ENCODE data around the gene CYP26C1.
"Not testable (repeated sequence)": the region's sequence is repeated elsewhere in the genome, so short reads cannot be mapped to it uniquely, and the experiment has no call there.

CYP26C1 gene

GRCh38 chr10:93079663-93080349 is 19.2 kb downstream of the CYP26C1 start:
- no peak for DNase-seq (ENCODE audit: low spot score)

GRCh38 chr10:93080350-93081046 is 19.9 kb downstream of the CYP26C1 start:
- peak; percentile 49 for DNase-seq (ENCODE audit: low spot score)

GRCh38 chr10:93081318-93081717 is 20.7 kb downstream of the CYP26C1 start:
- no peak for DNase-seq (ENCODE audit: low spot score)

GRCh38 chr10:93081834-93082233 is 21.2 kb downstream of the CYP26C1 start:
- DNase-seq (ENCODE audit: low spot score): peak; percentile 37

GRCh38 chr10:93083743-93084539 is 23.3 kb downstream of the CYP26C1 start:
- no peak for DNase-seq (ENCODE audit: low spot score)

- DNase-seq (ENCODE audit: low spot score): no peak
Measured at GRCh38 chr10:93085272-93085859, 24.8 kb downstream of the CYP26C1 start.

GRCh38 chr10:93086289-93086688 is 25.7 kb downstream of the CYP26C1 start:
- DNase-seq (ENCODE audit: low spot score): no peak

- no peak for DNase-seq (ENCODE audit: low spot score)
Measured at GRCh38 chr10:93087846-93088245, 27.2 kb downstream of the CYP26C1 start.

GRCh38 chr10:93088466-93088865 is 27.9 kb downstream of the CYP26C1 start:
- no peak for DNase-seq (ENCODE audit: low spot score)

GRCh38 chr10:93090619-93091018 is 30.0 kb downstream of the CYP26C1 start:
- no peak for DNase-seq (ENCODE audit: low spot score)

GRCh38 chr10:93091960-93092359 is 31.4 kb downstream of the CYP26C1 start:
- no peak for DNase-seq (ENCODE audit: low spot score)

- no peak for DNase-seq (ENCODE audit: low spot score)
Measured at GRCh38 chr10:93095225-93095624, 34.6 kb downstream of the CYP26C1 start.

- DNase-seq (ENCODE audit: low spot score): no peak
Measured at GRCh38 chr10:93096901-93097300, 36.3 kb downstream of the CYP26C1 start.

- no peak for DNase-seq (ENCODE audit: low spot score)
Measured at GRCh38 chr10:93097386-93097785, 36.8 kb downstream of the CYP26C1 start.

GRCh38 chr10:93098816-93099215 is 38.2 kb downstream of the CYP26C1 start:
- DNase-seq (ENCODE audit: low spot score): no peak

- DNase-seq (ENCODE audit: low spot score): no peak
Measured at GRCh38 chr10:93099670-93100069, 39.1 kb downstream of the CYP26C1 start.

GRCh38 chr10:93101148-93101547 is 40.5 kb downstream of the CYP26C1 start:
- not testable (repeated sequence) for DNase-seq (ENCODE audit: low spot score)

- no peak for DNase-seq (ENCODE audit: low spot score)
Measured at GRCh38 chr10:93103953-93104352, 43.4 kb downstream of the CYP26C1 start.

- peak; percentile 29 for DNase-seq (ENCODE audit: low spot score)
Measured at GRCh38 chr10:93106631-93107072, 46.1 kb downstream of the CYP26C1 start.

GRCh38 chr10:93110472-93111146 is 50.0 kb downstream of the CYP26C1 start:
- DNase-seq (ENCODE audit: low spot score): no peak

GRCh38 chr10:93113042-93113441 is 52.4 kb downstream of the CYP26C1 start:
- DNase-seq (ENCODE audit: low spot score): no peak

Data from kidney tubule cell (primary cell).